Measurements from ENCODE around the gene CAPN15. TPM values are rescaled to one million over a fixed set of nuclear protein-coding genes. Genes with fewer than 3 reads are reported as not detected.
"Not testable (repeated sequence)": the region's sequence is repeated elsewhere in the genome, so short reads cannot be mapped to it uniquely, and the experiment has no call there.

Gene CAPN15
- total RNA-seq, 4 donors from 2014 or later = 21.8 to 42.7 (median 29.2) TPM

DNA sequence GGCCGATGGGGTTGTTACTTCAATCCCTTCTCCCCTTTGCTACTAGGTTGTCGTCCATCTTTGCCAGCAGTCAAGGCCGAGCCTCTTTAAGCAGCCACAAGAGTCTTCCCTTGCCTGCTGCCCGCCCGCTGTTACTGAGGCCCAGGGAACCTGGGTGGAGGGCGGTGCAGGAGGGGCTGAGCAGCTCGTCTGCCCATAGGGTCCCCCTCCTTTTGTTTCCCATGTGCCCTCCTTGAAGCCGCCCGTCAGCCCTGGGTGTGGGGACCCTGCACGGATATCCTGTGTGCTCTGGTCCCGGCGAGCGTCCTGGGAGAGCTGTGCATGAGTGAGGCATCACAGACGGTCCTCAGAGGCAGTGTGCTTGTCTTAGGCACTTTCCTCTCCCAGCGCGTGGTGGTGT lies 37.9 kb upstream of the CAPN15 start:
- 100% methylated on average over 3 of the region's 16 CpGs; no CpG with 5 or more reads in 1 of the 2 donors for WGBS, 2 donors (ENCODE audit: low coverage in 1 of 2)
- no peaks in the 10 kb centered on the region for H3K27me3 ChIP-seq
- ATAC-seq = no peak
- H3K4me1 ChIP-seq = no peaks in the 10 kb centered on the region
- H3K4me3 ChIP-seq = no peak overlapping the region
- H3K27ac ChIP-seq = no peak overlapping the region
- no peaks in the 10 kb centered on the region for H3K9me3 ChIP-seq
- TF ChIP-seq, protein P1, sequence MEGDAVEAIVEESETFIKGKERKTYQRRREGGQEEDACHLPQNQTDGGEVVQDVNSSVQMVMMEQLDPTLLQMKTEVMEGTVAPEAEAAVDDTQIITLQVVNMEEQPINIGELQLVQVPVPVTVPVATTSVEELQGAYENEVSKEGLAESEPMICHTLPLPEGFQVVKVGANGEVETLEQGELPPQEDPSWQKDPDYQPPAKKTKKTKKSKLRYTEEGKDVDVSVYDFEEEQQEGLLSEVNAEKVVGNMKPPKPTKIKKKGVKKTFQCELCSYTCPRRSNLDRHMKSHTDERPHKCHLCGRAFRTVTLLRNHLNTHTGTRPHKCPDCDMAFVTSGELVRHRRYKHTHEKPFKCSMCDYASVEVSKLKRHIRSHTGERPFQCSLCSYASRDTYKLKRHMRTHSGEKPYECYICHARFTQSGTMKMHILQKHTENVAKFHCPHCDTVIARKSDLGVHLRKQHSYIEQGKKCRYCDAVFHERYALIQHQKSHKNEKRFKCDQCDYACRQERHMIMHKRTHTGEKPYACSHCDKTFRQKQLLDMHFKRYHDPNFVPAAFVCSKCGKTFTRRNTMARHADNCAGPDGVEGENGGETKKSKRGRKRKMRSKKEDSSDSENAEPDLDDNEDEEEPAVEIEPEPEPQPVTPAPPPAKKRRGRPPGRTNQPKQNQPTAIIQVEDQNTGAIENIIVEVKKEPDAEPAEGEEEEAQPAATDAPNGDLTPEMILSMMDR (IDR thresholded peaks at IDR 0.05) = no peak
- no peak for TF ChIP-seq EP300 (IDR thresholded peaks at IDR 0.05)
- TF ChIP-seq POLR2AphosphoS5 (IDR thresholded peaks at IDR 0.05) = no peak
- no peak for TF ChIP-seq POLR2A (IDR thresholded peaks at IDR 0.05)
- H3K36me3 ChIP-seq = peaks cover 0 to 62% of the 10 kb centered on the region in 2 donors

DNA sequence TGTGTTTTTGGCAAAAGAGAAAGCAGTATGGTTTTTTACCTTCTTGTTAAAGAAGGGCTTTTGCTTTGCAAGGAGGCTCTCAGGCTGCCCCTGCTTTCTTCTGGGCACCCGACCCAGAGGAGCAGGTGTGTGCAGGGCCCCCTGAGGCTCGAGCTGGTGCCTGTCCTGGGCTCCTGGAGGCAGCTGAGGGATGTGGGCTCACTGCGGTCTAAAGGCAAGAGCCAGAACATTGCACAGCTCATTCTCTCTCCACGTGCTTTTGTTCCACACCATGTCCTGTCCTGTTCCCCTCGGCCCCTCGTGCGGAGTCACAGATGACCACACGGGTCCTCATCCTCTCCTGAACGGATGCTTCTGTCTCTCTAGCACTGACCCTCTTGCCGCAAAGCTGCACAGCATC lies 36.7 kb upstream of the CAPN15 start:
- no peaks in the 10 kb centered on the region for H3K4me1 ChIP-seq
- 72 to 79% methylated on average over 4 to 8 of the region's 10 CpGs for WGBS, 2 donors (ENCODE audit: low coverage in 1 of 2)
- no peak overlapping the region for H3K4me3 ChIP-seq
- TF ChIP-seq, protein P1 (IDR thresholded peaks at IDR 0.05) = no peak
- TF ChIP-seq EP300 (IDR thresholded peaks at IDR 0.05) (no peak), POLR2A (IDR thresholded peaks at IDR 0.05) (no peak), POLR2AphosphoS5 (IDR thresholded peaks at IDR 0.05) (no peak)
- no peak overlapping the region for H3K27ac ChIP-seq
- ATAC-seq = no peak
- H3K36me3 ChIP-seq = peaks cover 0 to 56% of the 10 kb centered on the region in 2 donors
- H3K27me3 ChIP-seq = no peaks in the 10 kb centered on the region
- H3K9me3 ChIP-seq = no peaks in the 10 kb centered on the region

DNA sequence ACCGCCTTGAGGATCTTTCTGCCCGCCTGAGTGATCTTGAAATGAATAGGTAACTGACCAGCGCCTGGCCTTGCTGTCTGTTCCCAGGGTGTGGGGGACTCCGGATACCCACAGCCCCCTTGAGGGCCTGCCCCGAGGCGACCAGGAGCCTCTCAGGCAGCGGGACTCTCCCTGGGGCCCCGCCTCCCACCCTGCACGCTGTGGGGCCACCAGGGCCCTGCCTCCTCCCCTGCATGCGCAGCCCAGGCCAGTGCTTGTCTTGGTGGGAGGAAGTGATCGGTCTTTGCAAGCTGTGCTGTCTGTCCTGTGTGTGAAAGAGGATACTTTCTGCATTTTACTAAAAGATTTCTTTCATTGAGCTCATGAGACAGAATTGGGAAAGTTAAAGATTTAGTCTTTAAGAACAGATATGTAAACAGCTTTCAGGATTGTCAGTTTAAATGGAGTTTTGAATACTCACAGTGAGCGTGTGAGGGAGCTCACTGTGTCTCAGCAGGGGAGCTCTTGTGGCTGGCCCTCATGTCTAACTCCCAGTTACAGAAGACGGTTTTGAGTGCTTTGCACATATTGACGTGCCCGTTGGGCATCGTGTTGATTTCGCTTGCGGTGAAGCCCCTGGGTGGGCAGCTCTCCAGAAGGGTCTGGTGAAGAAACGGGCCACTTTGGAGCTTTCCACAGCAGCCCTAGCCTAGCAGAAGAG lies 36.1 kb upstream of the CAPN15 start:
- Histone ChIP-seq H3K36me3 (peaks cover 0 to 60% of the 10 kb centered on the region in 2 donors), H3K9me3 (no peaks in the 10 kb centered on the region), H3K4me3 (no peak overlapping the region), H3K27ac (no peak overlapping the region), H3K27me3 (no peaks in the 10 kb centered on the region), H3K4me1 (no peaks in the 10 kb centered on the region)
- WGBS, 2 donors (ENCODE audit: low coverage in 1 of 2) = 85 to 100% methylated on average over 2 to 13 of the region's 19 CpGs
- ATAC-seq = no peak
- TF ChIP-seq, protein P1 (IDR thresholded peaks at IDR 0.05) = no peak
- TF ChIP-seq POLR2A (IDR thresholded peaks at IDR 0.05) (no peak), EP300 (IDR thresholded peaks at IDR 0.05) (no peak), POLR2AphosphoS5 (IDR thresholded peaks at IDR 0.05) (no peak)

DNA sequence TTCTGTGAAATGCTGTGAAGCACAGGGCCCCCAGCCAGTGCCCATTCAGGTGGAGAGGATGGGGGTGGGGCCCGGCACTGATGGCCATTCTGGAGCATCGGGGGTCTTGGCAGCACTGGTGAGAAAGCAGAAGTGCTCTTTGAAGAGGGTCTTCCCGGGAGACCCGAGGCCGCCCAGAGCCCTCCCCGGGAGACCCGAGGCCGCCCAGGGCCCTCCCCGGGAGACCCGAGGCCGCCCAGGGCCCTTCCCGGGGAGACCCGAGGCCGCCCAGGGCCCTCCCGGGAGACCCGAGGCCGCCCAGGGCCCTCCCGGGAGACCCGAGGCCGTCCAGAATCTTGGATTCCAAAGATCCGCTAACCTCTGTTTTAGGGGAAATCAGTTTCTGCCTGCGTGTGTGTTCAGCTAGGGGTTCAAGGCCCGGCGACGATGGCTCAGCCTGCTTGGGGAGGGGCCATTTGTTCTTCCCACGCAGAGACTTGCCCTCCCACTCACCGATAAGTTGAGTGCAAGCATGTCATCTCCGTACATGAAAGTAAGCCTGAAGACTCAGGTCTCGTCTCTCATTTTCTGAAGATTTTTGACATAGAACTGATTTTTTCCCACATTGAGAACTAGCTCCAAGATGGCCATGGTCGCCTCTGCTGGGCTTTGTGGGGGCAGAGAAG lies 35.2 kb upstream of the CAPN15 start:
- no peaks in the 10 kb centered on the region for H3K9me3 ChIP-seq
- 86 to 100% methylated on average over 3 to 4 of the region's 30 CpGs for WGBS, 2 donors (ENCODE audit: low coverage in 1 of 2)
- no peaks in the 10 kb centered on the region for H3K27me3 ChIP-seq
- no peak for ATAC-seq
- peaks cover 0 to 65% of the 10 kb centered on the region in 2 donors for H3K36me3 ChIP-seq
- H3K27ac ChIP-seq = no peak overlapping the region
- no peaks in the 10 kb centered on the region for H3K4me1 ChIP-seq
- H3K4me3 ChIP-seq = no peak overlapping the region
- TF ChIP-seq EP300 (IDR thresholded peaks at IDR 0.05) (no peak), POLR2A (IDR thresholded peaks at IDR 0.05) (no peak), POLR2AphosphoS5 (IDR thresholded peaks at IDR 0.05) (no peak)
- TF ChIP-seq, protein P1 (IDR thresholded peaks at IDR 0.05) = no peak

DNA sequence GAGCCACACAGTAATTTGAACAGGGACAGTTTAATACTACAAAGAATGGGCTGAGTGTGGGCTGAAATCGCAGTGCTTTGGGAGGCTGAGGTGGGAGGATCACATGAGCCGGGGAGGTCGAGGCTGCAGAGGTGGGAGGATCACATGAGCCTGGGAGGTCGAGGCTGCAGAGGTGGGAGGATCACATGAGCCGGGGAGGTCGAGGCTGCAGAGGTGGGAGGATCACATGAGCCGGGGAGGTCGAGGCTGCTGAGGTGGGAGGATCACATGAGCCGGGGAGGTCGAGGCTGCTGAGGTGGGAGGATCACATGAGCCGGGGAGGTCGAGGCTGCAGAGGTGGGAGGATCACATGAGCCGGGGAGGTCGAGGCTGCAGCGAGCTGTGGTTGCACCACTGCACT lies 32.8 kb upstream of the CAPN15 start:
- not testable (repeated sequence) for H3K27me3 ChIP-seq, H3K4me1 ChIP-seq, H3K27ac ChIP-seq, H3K4me3 ChIP-seq, ATAC-seq, H3K9me3 ChIP-seq
- peaks cover 0 to 68% of the 10 kb centered on the region in 2 donors for H3K36me3 ChIP-seq
- WGBS, 2 donors (ENCODE audit: low coverage in 1 of 2) = 78 to 87% methylated on average over 14 to 15 of the region's 15 CpGs

All from gastroesophageal sphincter (tissue), 4 donors.